ENCODE data around the gene RBM47.

- no peak for TF ChIP-seq POLR2A (IDR thresholded peaks at IDR 0.05; ENCODE audit: low read depth, low read length)
- no peak for TF ChIP-seq TAF1 (IDR thresholded peaks at IDR 0.05; ENCODE audit: borderline replicate concordance, low read depth, low read length)
These were observed 210.3 kb downstream of the RBM47 start for GRCh38 chr4:40419231-40419912.
